Measurements from ENCODE around the gene WWC1. TPM values are rescaled to one million over a fixed set of nuclear protein-coding genes. Genes with fewer than 3 reads are reported as not detected.
A peak's percentile ranks its signal among the peaks of the same experiment; 100 is the strongest.

WWC1 gene
- total and polyA plus RNA-seq, 9 of the 15 experiments (the other 6 are each of a cell fraction or from before 2014, with no cell fraction given), result under 0.01 to 0.54 (median 0.42) TPM; not detected in 6

DNA sequence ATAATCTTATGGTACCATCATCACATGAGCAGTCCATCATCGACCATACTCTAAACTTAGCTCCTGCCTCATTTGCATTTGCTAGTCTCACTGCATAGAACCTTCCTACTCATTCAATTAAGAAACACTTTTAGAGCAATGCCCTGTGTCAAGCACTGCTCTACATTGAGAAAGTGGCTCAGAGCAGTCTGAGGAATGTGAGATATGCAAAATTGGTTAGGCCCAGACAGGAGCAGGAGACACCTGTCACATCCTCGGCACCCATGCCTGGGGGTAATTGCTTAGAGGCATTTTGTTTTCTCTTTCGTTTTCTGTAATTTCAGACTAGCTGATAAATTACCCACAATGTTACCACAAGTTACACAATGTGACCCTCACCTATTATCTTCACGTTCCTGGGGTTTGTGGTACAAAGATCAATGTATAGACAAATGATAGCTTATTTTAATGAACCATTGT, 189.9 kb downstream of the WWC1 start:
- Histone ChIP-seq H3K36me3 (ENCODE audit: control insufficient read depth, insufficient read depth, low read length) (no peaks in the 10 kb centered on the region), H2AFZ (ENCODE audit: low read depth, low read length) (no peak overlapping the region), H3K4me2 (ENCODE audit: insufficient read depth, low read length) (no peak overlapping the region), H3K79me2 (ENCODE audit: control insufficient read depth, insufficient read depth, low read length) (peaks cover 2% of the 10 kb centered on the region), H3K9me3 (replicated peaks; ENCODE audit: control insufficient read depth, insufficient read depth, low read depth, low read length) (no peaks in the 10 kb centered on the region), H3K4me3 (no peak overlapping the region), H4K20me1 (replicated peaks; ENCODE audit: control insufficient read depth, insufficient read depth, low read length) (0 out of 2 replicates have a peak, but pooled peaks cover under 1% of the 10 kb centered on the region), H3K9ac (ENCODE audit: insufficient read depth in 1 of 2, low read depth in 2 of 2, low read length in 2 of 2) (no peak overlapping the region), H3K9me1 (ENCODE audit: control insufficient read depth, insufficient read depth, low read length) (no peaks in the 10 kb centered on the region), H3K27ac (ENCODE audit: extremely low read depth, low read depth, low read length) (no peak overlapping the region), H3K4me1 (replicated peaks in 1 of 2; ENCODE audit: control insufficient read depth in 2 of 2, insufficient read depth in 2 of 2, low read length in 2 of 2) (peaks cover 0 to 5% of the 10 kb centered on the region in 2 experiments; a peak in 2 of 5 replicates), H3K27me3 (ENCODE audit: control insufficient read depth in 2 of 2, insufficient read depth in 2 of 2, low read length in 2 of 2) (no peaks in the 10 kb centered on the region; a peak in 1 of 5 replicates)
- DNase-seq (ENCODE audit: extremely low read depth in 1 of 4, low spot score in 3 of 4) (no peak), ATAC-seq (no peak), FAIRE-seq (no peak)
- no peak for TF ChIP-seq HDAC2 (IDR thresholded peaks at IDR 0.05)
- 9% methylated on average over 4 of the region's 4 CpGs for WGBS (ENCODE audit: insufficient coverage, low coverage, missing lambda C conversion rate)
- ChIA-PET CTCF (ENCODE audit: low intra/inter-chr PET ratio) (no interaction called here), POLR2A (interaction anchor here (1.0 kb wide), 1 partner anchor 42 kb away, joined by 4 read pairs; no protein-coding TSS in a partner anchor)
- in situ Hi-C loops (cut with MboI) (no loop called here), intact Hi-C loops (cut with micrococcal nuclease) (loop anchor here (5.0 kb wide), 1 partner anchor 214 kb away; no protein-coding TSS in a partner anchor)
- BruUV-seq (replicated peaks), result no TSS peak

DNA sequence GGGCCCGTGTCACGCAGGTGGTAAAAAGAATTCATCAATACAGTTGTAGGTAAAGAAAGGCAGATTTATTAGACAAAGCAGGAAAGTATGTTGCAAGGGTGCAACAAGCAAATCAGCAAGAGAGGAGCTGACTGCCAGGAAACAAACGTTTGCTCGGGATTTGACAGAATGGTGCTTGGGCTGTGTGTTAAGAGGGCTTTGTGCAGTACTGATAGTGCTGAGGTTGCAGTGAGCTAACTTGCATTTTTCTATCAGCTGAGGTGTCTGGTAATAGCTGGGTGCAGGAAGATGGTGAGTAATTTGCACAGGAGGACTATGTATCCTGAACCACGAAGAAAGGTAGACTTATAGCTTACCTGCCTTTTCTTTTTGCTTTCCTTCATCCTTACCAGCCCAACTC, 190.9 kb downstream of the WWC1 start:
- WGBS (ENCODE audit: insufficient coverage, low coverage, missing lambda C conversion rate), result 13% methylated on average over 5 of the region's 5 CpGs
- intact Hi-C loops (cut with micrococcal nuclease) (loop anchor here (5.0 kb wide), 1 partner anchor 215 kb away; no protein-coding TSS in a partner anchor), in situ Hi-C loops (cut with MboI) (no loop called here)
- Histone ChIP-seq H3K9me3 (replicated peaks; ENCODE audit: control insufficient read depth, insufficient read depth, low read depth, low read length) (no peaks in the 10 kb centered on the region), H3K9ac (ENCODE audit: insufficient read depth in 1 of 2, low read depth in 2 of 2, low read length in 2 of 2) (no peak overlapping the region), H3K9me1 (ENCODE audit: control insufficient read depth, insufficient read depth, low read length) (no peaks in the 10 kb centered on the region), H3K27me3 (ENCODE audit: control insufficient read depth in 2 of 2, insufficient read depth in 2 of 2, low read length in 2 of 2) (no peaks in the 10 kb centered on the region; a peak in 1 of 5 replicates), H3K4me2 (ENCODE audit: insufficient read depth, low read length) (no peak overlapping the region), H3K4me3 (no peak overlapping the region), H3K4me1 (replicated peaks in 1 of 2; ENCODE audit: control insufficient read depth in 2 of 2, insufficient read depth in 2 of 2, low read length in 2 of 2) (peaks cover 0 to 3% of the 10 kb centered on the region in 2 experiments; a peak in 2 of 5 replicates), H2AFZ (ENCODE audit: low read depth, low read length) (no peak overlapping the region), H3K36me3 (ENCODE audit: control insufficient read depth, insufficient read depth, low read length) (peaks cover under 1% of the 10 kb centered on the region; the same call in 1 of the 3 replicates), H4K20me1 (replicated peaks; ENCODE audit: control insufficient read depth, insufficient read depth, low read length) (0 out of 2 replicates have a peak, but pooled peaks cover 4% of the 10 kb centered on the region), H3K27ac (ENCODE audit: extremely low read depth, low read depth, low read length) (no peak overlapping the region), H3K79me2 (ENCODE audit: control insufficient read depth, insufficient read depth, low read length) (peaks cover 12% of the 10 kb centered on the region)
- ChIA-PET CTCF (ENCODE audit: low intra/inter-chr PET ratio) (no interaction called here), POLR2A (interaction anchor here (0.5 to 1.2 kb wide), 2 partner anchors 14 to 583 kb away, joined by 3 read pairs; no protein-coding TSS in a partner anchor)
- TF ChIP-seq FOXA3 (CRISPR knock-in tag; conservative IDR thresholded peaks at IDR 0.05 in 1 of 2, IDR thresholded peaks at IDR 0.05 in 1 of 2) (no peak), ARNT (IDR thresholded peaks at IDR 0.05) (no peak), DPF2 (IDR thresholded peaks at IDR 0.05) (no peak), POLR2AphosphoS5 (IDR thresholded peaks at IDR 0.05; ENCODE audit: control insufficient read depth, insufficient read depth, low read depth, low read length) (no peak), RBM39 (optimal IDR thresholded peaks at IDR 0.05; ENCODE audit: low read depth, low read length) (no peak), PTBP1 (IDR thresholded peaks at IDR 0.05; ENCODE audit: low read depth, low read length) (no peak), ZNF316 (IDR thresholded peaks at IDR 0.05) (peak; percentile 13; the same call in 1 of the 2 replicates)
- ATAC-seq, result no peak
- FAIRE-seq, result no peak
- DNase-seq (ENCODE audit: extremely low read depth in 1 of 4, low spot score in 3 of 4), result no peak
- BruUV-seq (replicated peaks), result no TSS peak

All from K562 (cell line).